Retinal pigment epithelial cell (primary cell): ENCODE measurements around the gene BICRA.
"Not testable (repeated sequence)": the region's sequence is repeated elsewhere in the genome, so short reads cannot be mapped to it uniquely, and the experiment has no call there.

Experiments used
- DNase-seq: peaks from one replicate; pipeline ENCODE4 v3.0.0-alpha.2; 2010; ENCODE audit warnings: low read depth
- H3K4me3 ChIP-seq: 2 replicates; pipeline ENCODE4 v1.5.1; 2011; ENCODE audit warnings: mild to moderate bottlenecking, low read length, control low read depth, moderate library complexity
- TF ChIP-seq, protein P1 (sequence below): conservative IDR thresholded peaks from 2 replicates; pipeline ENCODE4 v1.5.1; 2011; ENCODE audit warnings: low read depth, low read length, control low read depth, inconsistent platforms

Gene BICRA

DNA sequence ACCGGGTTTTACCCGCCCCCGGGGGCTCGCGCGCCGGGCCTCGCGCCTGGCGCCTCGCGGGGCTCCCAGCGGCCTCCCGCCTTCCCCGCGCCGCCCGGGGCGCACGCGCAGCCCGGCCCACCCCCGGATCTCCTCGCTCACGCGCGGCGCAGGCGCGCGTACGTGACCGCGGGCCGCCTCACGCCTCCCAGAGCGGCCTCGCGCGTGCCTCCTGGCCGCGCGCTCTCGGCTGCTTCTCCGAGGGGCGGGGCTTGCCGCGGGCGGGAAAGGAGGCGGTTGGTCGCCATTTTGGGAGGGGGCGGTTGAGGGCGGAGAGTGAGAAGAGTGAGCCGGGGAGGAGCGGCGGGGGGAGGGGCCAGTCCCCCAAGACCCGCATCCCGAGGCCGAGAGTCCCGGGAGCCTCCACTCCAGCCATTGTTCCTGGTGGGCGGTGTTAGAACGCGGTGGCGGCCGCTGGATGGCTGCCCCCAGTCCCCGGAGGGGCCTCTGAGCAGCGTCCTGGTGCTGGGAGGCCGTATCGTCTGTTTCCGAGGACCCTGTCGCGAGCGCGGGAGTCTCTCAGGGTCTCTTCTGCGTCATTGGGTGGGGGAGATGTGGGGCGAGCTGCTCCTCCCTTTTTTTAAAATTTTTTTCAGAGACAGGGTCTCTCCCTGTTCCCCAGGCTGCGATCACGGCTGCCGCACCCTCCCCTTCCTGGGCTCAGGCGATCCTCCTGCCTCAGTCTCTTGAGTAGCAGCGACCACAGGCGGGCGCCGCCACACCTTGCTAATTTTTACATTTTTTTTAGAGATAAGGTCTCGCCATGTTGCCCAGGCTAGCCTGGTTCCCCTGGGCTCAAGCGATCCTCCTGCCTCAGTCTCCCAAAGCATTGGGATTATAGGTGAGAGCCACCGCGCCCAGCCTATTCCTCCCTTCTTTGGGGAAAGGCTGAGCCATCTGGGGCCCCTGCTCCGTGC lies 35.6 kb upstream of the BICRA start, which contains the start of gene ZNF541:
Gene ZNF541, minus strand, starts transcription at position 78 of the 956 bp plus-strand sequence. CDS start 17,292 bp downstream, outside the sequence.
- DNase-seq: no peak
- peak within 1 kb of the TSS; percentile 39 for H3K4me3 ChIP-seq
- TF ChIP-seq, protein P1, sequence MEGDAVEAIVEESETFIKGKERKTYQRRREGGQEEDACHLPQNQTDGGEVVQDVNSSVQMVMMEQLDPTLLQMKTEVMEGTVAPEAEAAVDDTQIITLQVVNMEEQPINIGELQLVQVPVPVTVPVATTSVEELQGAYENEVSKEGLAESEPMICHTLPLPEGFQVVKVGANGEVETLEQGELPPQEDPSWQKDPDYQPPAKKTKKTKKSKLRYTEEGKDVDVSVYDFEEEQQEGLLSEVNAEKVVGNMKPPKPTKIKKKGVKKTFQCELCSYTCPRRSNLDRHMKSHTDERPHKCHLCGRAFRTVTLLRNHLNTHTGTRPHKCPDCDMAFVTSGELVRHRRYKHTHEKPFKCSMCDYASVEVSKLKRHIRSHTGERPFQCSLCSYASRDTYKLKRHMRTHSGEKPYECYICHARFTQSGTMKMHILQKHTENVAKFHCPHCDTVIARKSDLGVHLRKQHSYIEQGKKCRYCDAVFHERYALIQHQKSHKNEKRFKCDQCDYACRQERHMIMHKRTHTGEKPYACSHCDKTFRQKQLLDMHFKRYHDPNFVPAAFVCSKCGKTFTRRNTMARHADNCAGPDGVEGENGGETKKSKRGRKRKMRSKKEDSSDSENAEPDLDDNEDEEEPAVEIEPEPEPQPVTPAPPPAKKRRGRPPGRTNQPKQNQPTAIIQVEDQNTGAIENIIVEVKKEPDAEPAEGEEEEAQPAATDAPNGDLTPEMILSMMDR: no peak

GRCh38 chr19:47580397-47580796 lies 28.5 kb upstream of the BICRA start:
- H3K4me3 ChIP-seq: no peak overlapping the region
- TF ChIP-seq, protein P1: no peak
- DNase-seq: no peak

- no peak for DNase-seq
- no peak overlapping the region for H3K4me3 ChIP-seq
- TF ChIP-seq, protein P1: no peak
These were observed 27.2 kb upstream of the BICRA start for GRCh38 chr19:47581605-47582319.

DNA sequence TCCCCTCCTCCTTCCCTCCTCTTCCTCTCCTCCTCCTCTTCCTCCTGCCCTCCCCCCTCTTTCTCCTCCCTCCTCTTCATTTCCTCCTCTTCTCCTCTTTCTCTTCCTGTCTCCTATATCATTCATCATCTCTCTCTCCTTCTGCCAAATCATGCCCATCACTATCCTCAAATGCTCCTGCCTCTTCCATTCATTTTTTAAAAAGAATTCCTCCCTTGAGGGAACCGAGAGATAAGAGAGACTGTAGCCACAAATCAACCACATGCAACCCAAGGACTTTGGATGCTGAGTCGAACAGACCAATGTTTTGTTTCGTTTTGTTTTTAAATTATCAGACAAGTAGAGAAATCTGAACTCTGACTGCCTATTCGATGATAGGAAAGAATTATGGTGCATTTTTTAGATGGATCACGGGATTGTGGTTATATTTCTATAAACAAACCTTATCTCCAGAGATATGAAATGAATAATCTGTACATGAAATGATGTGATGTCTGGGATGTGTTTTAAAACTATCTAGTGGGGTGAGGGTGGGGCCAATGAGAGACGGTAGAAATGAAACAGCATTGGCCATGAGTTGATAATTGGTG lies 26.5 kb upstream of the BICRA start:
- TF ChIP-seq, protein P1: no peak
- no peak for DNase-seq
- no peak overlapping the region for H3K4me3 ChIP-seq

DNA sequence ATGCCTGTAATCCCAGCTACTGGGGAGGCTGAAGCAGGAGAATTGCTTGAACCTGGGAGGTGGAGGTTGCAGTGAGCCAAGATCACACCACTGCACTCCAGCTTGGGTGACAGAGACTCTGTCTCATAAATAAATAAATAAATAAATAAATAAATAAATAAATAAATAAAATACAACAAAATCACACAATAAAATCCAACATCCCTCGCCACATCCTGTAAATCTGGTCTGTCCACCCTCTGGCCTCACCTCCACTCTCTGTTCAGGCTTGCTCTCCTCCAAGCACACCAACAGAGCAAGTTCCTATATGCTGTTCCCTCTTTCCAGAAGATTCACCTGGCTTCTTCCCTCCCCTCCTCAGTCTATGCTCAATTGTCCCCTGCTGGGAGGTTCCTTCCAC lies 25.8 kb upstream of the BICRA start:
- not testable (repeated sequence) for DNase-seq, H3K4me3 ChIP-seq

GRCh38 chr19:47587295-47587694 lies 21.6 kb upstream of the BICRA start:
- no peak overlapping the region for H3K4me3 ChIP-seq
- TF ChIP-seq, protein P1: no peak
- DNase-seq: no peak

- no peak overlapping the region for H3K4me3 ChIP-seq
- TF ChIP-seq, protein P1: no peak
- no peak for DNase-seq
These were observed 19.1 kb upstream of the BICRA start for GRCh38 chr19:47589824-47590223.
